Measurements from ENCODE around the gene PCDH1.

Gene PCDH1

DNA sequence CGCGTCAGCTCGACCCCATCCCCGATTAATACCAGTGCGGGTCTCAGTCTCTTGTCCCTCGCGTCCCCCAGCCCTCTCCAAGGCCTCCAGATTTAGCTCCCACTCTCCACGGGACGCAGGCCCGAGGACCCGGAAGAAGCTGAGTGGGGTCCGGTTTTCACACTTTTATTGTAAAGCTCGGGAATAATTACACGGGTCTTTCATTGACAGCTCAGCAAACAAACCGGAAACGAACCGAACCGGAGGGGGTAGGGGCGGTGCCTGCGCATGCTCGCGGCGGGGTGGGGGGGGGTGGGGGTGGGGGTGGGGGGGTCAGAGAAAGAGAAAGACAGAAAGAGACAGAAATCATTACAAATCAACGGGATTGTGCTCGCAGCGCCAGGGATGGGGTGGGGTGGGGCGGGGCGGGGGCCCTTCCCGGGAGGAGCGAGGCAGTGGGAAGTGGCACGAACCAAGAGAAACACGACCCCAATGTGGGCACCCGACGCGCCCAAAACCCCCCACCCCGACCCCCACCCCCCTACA is 27.9 kb downstream of the PCDH1 start:
- Histone ChIP-seq H3K9me3 (ENCODE audit: low read length) (no peaks in the 10 kb centered on the region), H3K27ac (ENCODE audit: low read depth, low read length) (peak overlapping the region; percentile 91), H3K4me1 (ENCODE audit: insufficient read depth, low read length) (peaks cover 11% of the 10 kb centered on the region), H3K36me3 (ENCODE audit: insufficient read depth, low read length) (no peaks in the 10 kb centered on the region), H3K27me3 (ENCODE audit: control insufficient read depth in 1 of 2, insufficient read depth in 2 of 2, low read length in 2 of 2) (no peaks in the 10 kb centered on the region), H3K4me3 (ENCODE audit: low read depth in 1 of 2, low read length in 2 of 2) (peak overlapping the region; percentile 91 to 97), H3K9ac (ENCODE audit: low read length) (peak overlapping the region; percentile 95)

DNA sequence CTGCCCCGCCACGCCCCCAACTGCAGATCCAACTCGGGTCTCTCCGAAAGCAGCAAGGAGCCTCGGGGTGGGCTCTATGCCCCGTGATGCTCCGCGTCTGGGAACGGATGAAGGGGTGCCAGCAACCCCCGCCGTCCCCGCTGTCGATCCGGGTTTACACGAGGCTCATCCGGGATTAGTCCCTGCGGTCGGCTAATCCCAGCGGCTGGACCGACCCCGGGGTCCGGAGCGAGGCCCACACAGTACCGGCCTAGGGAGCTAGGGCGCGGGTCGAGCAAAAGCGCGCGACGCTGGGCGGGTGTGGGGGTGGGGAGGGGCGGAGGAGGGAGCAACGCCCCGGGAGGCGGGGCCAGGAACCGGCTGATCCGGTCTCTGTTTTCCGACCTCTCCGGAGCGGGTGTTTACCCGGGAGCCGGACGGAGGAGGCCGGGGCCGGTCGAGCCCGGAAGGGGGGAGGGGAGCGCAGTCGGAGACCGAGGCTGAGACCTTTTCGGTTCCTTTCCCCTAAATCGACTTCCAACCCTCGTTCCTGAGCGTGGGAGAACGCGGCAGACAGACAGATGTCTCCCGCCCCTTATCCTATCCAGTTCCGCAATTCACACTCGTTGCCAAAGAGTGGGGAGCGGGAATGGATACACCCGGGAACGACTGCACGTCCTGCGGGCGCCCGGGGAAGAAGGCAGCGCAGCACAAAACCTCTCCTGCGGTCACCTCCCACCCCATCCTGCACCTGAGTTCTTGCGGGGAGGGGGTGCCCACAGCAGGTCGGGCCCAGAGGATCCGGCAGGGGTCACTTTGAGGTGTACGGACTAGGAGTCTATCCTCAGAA is 28.6 kb downstream of the PCDH1 start:
- H3K27ac ChIP-seq (ENCODE audit: low read depth, low read length), result peak overlapping the region; percentile 91
- H3K4me3 ChIP-seq (ENCODE audit: low read depth in 1 of 2, low read length in 2 of 2), result peak overlapping the region; percentile 91 to 97
- H3K4me1 ChIP-seq (ENCODE audit: insufficient read depth, low read length), result peaks cover 11% of the 10 kb centered on the region
- H3K36me3 ChIP-seq (ENCODE audit: insufficient read depth, low read length), result no peaks in the 10 kb centered on the region
- peak overlapping the region; percentile 95 for H3K9ac ChIP-seq (ENCODE audit: low read length)
- H3K27me3 ChIP-seq (ENCODE audit: control insufficient read depth in 1 of 2, insufficient read depth in 2 of 2, low read length in 2 of 2), result no peaks in the 10 kb centered on the region
- no peaks in the 10 kb centered on the region for H3K9me3 ChIP-seq (ENCODE audit: low read length)

DNA sequence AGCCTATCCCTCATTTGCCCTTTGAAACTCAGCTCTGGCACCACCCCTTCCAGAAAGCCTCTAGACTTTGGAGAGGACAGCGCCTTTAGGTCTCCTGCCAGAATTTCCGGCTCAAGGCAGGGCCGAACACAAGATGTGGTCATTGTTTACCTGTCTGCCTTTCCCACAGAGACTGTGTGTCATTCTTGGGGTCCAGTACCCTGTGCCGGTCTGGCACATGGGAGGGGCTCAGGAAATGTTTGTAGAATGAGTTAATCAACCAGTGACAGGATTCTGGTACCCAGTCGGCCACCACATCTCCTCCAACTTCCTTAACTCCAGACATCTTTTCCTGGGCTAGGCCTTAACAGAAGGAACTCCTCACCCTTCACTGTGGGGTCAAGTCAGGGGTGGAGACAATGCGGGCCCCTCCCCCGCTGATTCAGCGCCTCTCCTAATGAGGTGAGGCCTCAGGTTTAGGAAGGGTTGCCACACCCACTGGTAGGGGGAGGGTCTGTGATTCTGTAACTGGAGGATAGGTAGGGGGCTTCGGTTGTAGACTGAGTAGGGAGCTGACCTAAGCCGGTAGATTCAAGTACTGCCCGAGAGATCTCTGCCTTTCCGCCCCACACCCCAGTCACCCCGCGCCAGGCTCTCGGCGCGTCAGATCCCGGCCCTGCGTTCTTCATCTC is 29.3 kb downstream of the PCDH1 start:
- Histone ChIP-seq H3K9ac (ENCODE audit: low read length) (peak overlapping the region; percentile 51), H3K4me1 (ENCODE audit: insufficient read depth, low read length) (peaks cover 11% of the 10 kb centered on the region), H3K36me3 (ENCODE audit: insufficient read depth, low read length) (no peaks in the 10 kb centered on the region), H3K9me3 (ENCODE audit: low read length) (no peaks in the 10 kb centered on the region), H3K4me3 (ENCODE audit: low read depth in 1 of 2, low read length in 2 of 2) (peak overlapping the region; percentile 91 to 97), H3K27me3 (ENCODE audit: control insufficient read depth in 1 of 2, insufficient read depth in 2 of 2, low read length in 2 of 2) (no peaks in the 10 kb centered on the region), H3K27ac (ENCODE audit: low read depth, low read length) (peak overlapping the region; percentile 91)

DNA sequence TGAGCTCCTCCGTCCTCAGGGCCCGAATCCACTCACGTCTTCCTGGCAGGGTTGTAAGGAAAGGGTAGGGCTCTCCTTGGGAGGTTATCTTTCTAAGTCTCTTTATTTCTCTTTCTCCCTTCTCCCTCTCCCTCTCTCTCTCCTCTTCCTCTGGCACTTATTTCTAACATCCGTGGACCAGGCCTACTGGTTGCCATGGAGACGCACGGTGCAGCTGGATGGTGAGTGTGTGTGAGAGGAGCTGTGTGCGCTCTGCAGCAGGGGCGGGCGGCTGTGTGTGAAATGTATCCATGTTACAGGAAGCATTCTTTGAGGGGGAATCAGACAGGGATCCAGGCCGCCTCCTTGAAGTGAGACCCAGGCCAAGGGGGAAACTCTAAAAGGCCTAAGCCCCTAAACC is 32.2 kb downstream of the PCDH1 start:
- H3K4me3 ChIP-seq (ENCODE audit: low read depth in 1 of 2, low read length in 2 of 2), result no peak overlapping the region

DNA sequence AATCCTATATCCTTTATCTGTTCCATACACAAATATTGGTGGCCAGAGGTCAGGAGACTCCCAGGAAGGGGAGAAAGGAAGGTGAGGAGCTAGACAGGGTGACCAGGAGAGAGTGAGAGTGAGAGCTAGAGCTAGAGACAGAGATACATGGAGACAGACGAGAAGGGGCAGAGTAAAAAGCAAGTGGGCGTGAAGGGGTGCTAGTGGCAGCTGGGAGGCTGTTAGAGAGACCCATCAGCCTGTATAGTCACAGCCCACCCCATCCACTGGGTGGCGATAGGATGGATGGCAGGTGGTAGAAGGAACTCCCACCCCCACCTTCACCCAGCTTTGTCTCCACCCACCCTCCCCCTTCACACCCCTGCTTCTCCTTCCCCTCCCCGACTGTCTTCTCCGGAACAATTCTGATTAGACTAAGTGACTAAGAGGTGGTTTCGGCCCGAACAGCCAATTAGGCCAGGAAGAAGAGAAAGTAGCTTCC is 32.8 kb downstream of the PCDH1 start:
- no peaks in the 10 kb centered on the region for H3K9me3 ChIP-seq (ENCODE audit: low read length)
- H3K9ac ChIP-seq (ENCODE audit: low read length), result no peak overlapping the region
- peaks cover 8% of the 10 kb centered on the region for H3K4me1 ChIP-seq (ENCODE audit: insufficient read depth, low read length)
- no peak overlapping the region for H3K27ac ChIP-seq (ENCODE audit: low read depth, low read length)
- peaks cover 0 to 5% of the 10 kb centered on the region in 2 donors for H3K27me3 ChIP-seq (ENCODE audit: control insufficient read depth in 1 of 2, insufficient read depth in 2 of 2, low read length in 2 of 2)
- no peak overlapping the region for H3K4me3 ChIP-seq (ENCODE audit: low read depth in 1 of 2, low read length in 2 of 2)
- H3K36me3 ChIP-seq (ENCODE audit: insufficient read depth, low read length), result no peaks in the 10 kb centered on the region

More for the DNA sequence above, 32.2 kb downstream of the PCDH1 start:
- Histone ChIP-seq H3K9ac (ENCODE audit: low read length) (no peak overlapping the region), H3K9me3 (ENCODE audit: low read length) (no peaks in the 10 kb centered on the region), H3K36me3 (ENCODE audit: insufficient read depth, low read length) (no peaks in the 10 kb centered on the region), H3K4me1 (ENCODE audit: insufficient read depth, low read length) (peaks cover 10% of the 10 kb centered on the region), H3K27ac (ENCODE audit: low read depth, low read length) (no peak overlapping the region), H3K27me3 (ENCODE audit: control insufficient read depth in 1 of 2, insufficient read depth in 2 of 2, low read length in 2 of 2) (peaks cover 0 to 5% of the 10 kb centered on the region in 2 donors)

DNA sequence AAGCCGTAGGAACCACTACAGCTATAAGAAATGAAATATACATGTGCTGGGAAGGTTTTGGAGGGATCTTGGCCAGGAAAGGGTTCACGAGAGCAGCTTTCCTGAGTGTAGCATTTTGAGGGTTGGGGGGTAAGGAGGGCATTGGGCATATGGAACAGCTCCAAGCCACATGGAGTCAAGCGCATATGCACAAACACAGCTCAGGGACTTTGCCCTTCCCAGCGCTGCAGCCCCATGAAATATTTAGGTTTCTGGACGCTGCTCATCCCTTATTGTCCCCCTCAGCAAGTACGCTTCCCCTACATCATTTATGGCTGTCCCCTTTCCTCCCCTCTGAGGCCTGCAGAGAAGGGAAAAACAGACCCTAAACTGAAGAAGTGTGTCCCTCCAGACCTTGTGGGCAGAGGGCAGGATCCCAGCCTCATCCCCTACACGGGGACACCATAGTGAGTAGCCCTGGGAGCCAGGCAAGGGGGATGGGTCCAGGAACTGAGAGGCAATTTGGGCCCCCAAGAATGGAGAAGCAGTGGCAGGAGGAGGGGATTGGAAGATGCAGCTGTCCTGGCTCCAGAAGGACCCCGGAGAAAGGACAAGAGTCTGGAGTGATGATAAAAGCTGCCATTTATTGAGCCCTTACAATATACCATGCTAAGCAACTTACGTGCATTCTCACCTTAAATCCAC is 33.7 kb downstream of the PCDH1 start:
- no peaks in the 10 kb centered on the region for H3K9me3 ChIP-seq (ENCODE audit: low read length)
- no peak overlapping the region for H3K4me3 ChIP-seq (ENCODE audit: low read depth in 1 of 2, low read length in 2 of 2)
- peaks cover 0 to 5% of the 10 kb centered on the region in 2 donors for H3K27me3 ChIP-seq (ENCODE audit: control insufficient read depth in 1 of 2, insufficient read depth in 2 of 2, low read length in 2 of 2)
- H3K9ac ChIP-seq (ENCODE audit: low read length), result no peak overlapping the region
- H3K27ac ChIP-seq (ENCODE audit: low read depth, low read length), result no peak overlapping the region
- H3K4me1 ChIP-seq (ENCODE audit: insufficient read depth, low read length), result peaks cover 8% of the 10 kb centered on the region
- no peaks in the 10 kb centered on the region for H3K36me3 ChIP-seq (ENCODE audit: insufficient read depth, low read length)

DNA sequence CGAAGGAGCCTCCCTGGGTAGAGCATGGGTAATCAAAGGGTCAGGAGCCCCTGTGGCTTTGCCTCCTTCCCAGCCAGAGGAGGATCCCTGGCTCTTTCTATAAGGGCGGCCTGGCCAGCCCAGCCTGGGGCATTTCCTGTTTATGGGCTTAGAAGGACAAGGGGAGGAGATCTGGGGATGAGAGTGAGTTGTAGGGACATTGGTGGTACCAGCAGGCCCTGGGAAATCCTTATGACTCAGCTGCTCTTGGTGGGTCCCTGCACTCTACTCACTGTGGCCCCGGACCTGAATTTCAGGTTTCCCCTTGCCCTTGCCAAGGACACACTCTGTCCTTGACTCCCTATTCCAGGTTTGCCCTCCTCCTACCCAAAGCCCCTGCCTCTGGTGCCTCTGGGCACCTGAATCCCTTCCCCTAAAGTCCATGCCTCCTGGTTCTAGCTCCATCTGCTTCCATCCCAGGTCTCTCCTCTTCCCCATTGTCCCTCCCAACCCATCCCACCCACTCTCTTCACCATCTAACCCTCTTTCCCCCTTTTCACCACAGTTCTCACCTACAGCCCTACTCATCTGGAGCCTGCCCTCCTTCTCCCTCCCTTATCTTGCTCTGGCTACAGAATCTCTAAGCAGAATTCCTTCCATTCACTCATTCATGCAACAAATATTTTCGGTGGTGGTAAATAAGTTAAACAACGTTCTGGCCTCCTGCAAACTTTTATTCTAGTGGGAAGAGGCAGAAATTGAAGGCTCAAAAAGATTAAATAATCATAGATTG is 34.9 kb downstream of the PCDH1 start:
- no peak overlapping the region for H3K9ac ChIP-seq (ENCODE audit: low read length)
- no peak overlapping the region for H3K27ac ChIP-seq (ENCODE audit: low read depth, low read length)
- H3K4me1 ChIP-seq (ENCODE audit: insufficient read depth, low read length), result no peaks in the 10 kb centered on the region
- no peaks in the 10 kb centered on the region for H3K36me3 ChIP-seq (ENCODE audit: insufficient read depth, low read length)
- peaks cover 0 to 10% of the 10 kb centered on the region in 2 donors for H3K27me3 ChIP-seq (ENCODE audit: control insufficient read depth in 1 of 2, insufficient read depth in 2 of 2, low read length in 2 of 2)
- no peak overlapping the region for H3K4me3 ChIP-seq (ENCODE audit: low read depth in 1 of 2, low read length in 2 of 2)
- no peaks in the 10 kb centered on the region for H3K9me3 ChIP-seq (ENCODE audit: low read length)

DNA sequence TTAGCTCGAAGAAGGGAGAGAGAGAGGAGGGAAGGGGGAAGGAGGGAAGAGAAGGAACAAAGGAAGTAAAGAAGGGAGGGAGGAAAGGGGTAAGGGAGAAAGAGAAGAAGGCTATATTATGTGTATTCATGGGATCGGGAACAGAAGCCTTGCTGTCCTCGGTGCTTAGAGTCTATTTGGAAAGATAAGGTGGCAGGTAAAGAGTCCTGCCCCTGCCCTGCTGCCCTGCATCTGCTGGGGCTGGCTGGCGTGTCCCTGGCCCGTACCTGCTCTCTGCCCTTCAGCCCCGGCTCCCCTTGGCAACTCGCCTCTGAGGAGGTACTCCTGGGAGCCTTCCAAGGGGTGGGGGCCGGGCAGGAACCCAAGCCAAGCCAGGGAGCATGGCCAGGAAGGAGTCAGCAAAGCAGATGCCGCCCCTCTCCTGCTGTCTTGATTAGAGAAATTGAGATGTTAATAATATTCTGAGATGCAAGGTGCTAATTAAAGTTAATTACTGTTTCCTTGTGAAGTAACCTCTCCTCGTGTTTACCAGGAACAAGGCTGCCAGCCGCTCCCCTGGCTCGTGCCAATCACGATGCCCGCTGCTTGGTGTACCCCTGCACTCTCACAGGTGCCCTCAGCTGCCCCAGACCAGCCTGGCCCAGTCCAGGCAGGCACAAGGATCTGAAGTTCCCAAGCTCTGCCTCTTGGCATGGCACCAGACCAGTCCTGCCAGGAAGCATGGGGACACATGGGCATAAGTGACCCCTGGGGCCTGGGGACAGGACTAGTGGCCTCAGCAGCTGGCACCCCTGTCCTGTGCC is 36.6 kb downstream of the PCDH1 start:
- no peaks in the 10 kb centered on the region for H3K9me3 ChIP-seq (ENCODE audit: low read length)
- no peaks in the 10 kb centered on the region for H3K4me1 ChIP-seq (ENCODE audit: insufficient read depth, low read length)
- no peak overlapping the region for H3K27ac ChIP-seq (ENCODE audit: low read depth, low read length)
- H3K4me3 ChIP-seq (ENCODE audit: low read depth in 1 of 2, low read length in 2 of 2), result no peak overlapping the region
- H3K36me3 ChIP-seq (ENCODE audit: insufficient read depth, low read length), result no peaks in the 10 kb centered on the region
- H3K9ac ChIP-seq (ENCODE audit: low read length), result no peak overlapping the region
- H3K27me3 ChIP-seq (ENCODE audit: control insufficient read depth in 1 of 2, insufficient read depth in 2 of 2, low read length in 2 of 2), result peaks cover 0 to 10% of the 10 kb centered on the region in 2 donors

DNA sequence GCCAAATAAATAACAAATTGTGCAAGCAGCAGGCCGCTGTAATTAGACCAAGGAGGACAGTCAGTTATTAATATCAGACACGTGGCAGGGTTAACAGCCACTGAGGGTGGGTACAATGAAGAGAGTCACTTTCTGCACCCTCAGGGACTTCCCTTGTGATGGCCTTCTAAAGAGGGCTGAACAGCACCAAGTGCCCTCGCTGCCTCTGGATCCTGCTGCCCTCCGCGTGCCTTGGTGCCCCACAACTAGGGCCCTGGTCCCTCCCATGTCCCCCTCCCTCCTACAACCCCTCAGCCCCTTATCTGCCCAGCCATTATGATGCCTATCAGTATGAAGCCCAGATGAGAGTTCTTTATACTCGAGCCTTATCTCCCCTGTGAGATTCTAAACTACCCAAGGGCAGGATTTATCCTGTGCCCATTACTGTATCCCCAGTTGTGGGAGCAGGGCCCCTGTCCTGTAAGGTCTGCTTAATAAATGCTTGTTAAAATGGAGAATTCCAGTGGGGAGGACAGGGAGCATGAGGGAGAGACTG is 37.3 kb downstream of the PCDH1 start:
- H3K9ac ChIP-seq (ENCODE audit: low read length), result no peak overlapping the region
- H3K4me1 ChIP-seq (ENCODE audit: insufficient read depth, low read length), result no peaks in the 10 kb centered on the region
- H3K4me3 ChIP-seq (ENCODE audit: low read depth in 1 of 2, low read length in 2 of 2), result no peak overlapping the region
- H3K36me3 ChIP-seq (ENCODE audit: insufficient read depth, low read length), result no peaks in the 10 kb centered on the region
- H3K27ac ChIP-seq (ENCODE audit: low read depth, low read length), result no peak overlapping the region
- no peaks in the 10 kb centered on the region for H3K9me3 ChIP-seq (ENCODE audit: low read length)
- peaks cover 0 to 15% of the 10 kb centered on the region in 2 donors for H3K27me3 ChIP-seq (ENCODE audit: control insufficient read depth in 1 of 2, insufficient read depth in 2 of 2, low read length in 2 of 2)

DNA sequence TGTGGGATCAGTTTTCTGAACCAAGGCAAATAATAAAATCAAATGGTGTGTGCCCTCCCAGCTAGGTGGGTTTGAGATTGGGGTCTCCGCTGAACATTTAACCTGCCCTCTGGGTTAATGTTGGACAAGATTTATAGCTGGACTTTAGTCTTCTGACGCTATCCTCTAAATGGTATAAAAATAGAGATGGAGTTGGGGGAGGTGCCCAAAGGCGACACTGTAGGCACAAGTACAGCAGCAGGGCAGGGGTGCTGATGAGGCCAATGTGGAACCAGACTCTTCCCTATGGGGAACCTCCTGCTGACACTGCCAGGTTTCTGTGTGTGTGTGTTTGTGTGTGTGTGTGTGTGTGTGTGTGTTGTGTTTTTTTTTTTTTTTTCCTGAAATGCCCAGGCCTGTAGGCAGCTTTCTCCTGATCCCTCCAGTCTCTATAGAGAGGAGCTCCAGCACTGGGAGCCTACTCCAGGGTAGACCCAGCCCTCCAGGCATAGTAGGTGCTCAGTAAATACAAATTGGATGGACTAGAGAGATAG is 37.9 kb downstream of the PCDH1 start:
- Histone ChIP-seq H3K9me3 (ENCODE audit: low read length) (no peaks in the 10 kb centered on the region), H3K36me3 (ENCODE audit: insufficient read depth, low read length) (no peaks in the 10 kb centered on the region), H3K4me1 (ENCODE audit: insufficient read depth, low read length) (no peaks in the 10 kb centered on the region), H3K27me3 (ENCODE audit: control insufficient read depth in 1 of 2, insufficient read depth in 2 of 2, low read length in 2 of 2) (peaks cover 0 to 17% of the 10 kb centered on the region in 2 donors), H3K9ac (ENCODE audit: low read length) (no peak overlapping the region), H3K4me3 (ENCODE audit: low read depth in 1 of 2, low read length in 2 of 2) (no peak overlapping the region), H3K27ac (ENCODE audit: low read depth, low read length) (no peak overlapping the region)
